ENCODE results near the gene GNG2. TPM values are rescaled to one million over a fixed set of nuclear protein-coding genes. Genes with fewer than 3 reads are reported as not detected.

Gene GNG2
- total and polyA plus RNA-seq, 10 of the 15 experiments (the other 5 are each of a cell fraction or from before 2014, with no cell fraction given): 31.6 to 114 (median 66.4) TPM

- peak; percentile 69 for DNase-seq (ENCODE audit: low read depth, low spot score)
- in situ Hi-C loops (cut with MboI): no loop called here
- no peaks in the 10 kb centered on the region; the same call in 1 of the 3 replicates for H3K9me3 ChIP-seq (replicated peaks; ENCODE audit: control insufficient read depth, insufficient read depth, low read length)
- intact Hi-C loops (cut with micrococcal nuclease; ENCODE audit: unreplicated experiment): loop anchor here (10.0 kb wide), 2 partner anchors 335 to 485 kb away; partner anchors contain the start of gene FRMD6
- CTCF ChIA-PET: interaction anchor here (3.7 kb wide), 1 partner anchor 10 kb away, joined by 17 read pairs; no protein-coding TSS in a partner anchor
- peak within 1 kb of the TSS; percentile 88 for H3K27ac ChIP-seq (ENCODE audit: control insufficient read depth, insufficient read depth)
- peak within 1 kb of the TSS; percentile 96 for H3K4me2 ChIP-seq (ENCODE audit: control insufficient read depth, insufficient read depth)
- WGBS (ENCODE audit: insufficient coverage, insufficient replicate concordance, low lambda C conversion rate, missing lambda C conversion rate): 1% methylated on average over 66 of the region's 72 CpGs
- peak; percentile 92 for FAIRE-seq
- SMC1A ChIA-PET (ENCODE audit: uncharacterized antibody, unreplicated experiment): no interaction called here
- RAD21 ChIA-PET (ENCODE audit: unreplicated experiment): no interaction called here
- POLR2A ChIA-PET: interaction anchor here (0.5 kb wide), 1 partner anchor 37 kb away, joined by 3 read pairs; no protein-coding TSS in a partner anchor
- peak within 1 kb of the TSS; percentile 94 for H2AFZ ChIP-seq (ENCODE audit: control insufficient read depth, low read depth, low read length)
- H3K79me2 ChIP-seq (ENCODE audit: control insufficient read depth, insufficient read depth, low read length): peaks cover 42% of the 10 kb centered on the region
- H3K27me3 ChIP-seq (replicated peaks in 1 of 2; ENCODE audit: control insufficient read depth in 2 of 2, insufficient read depth in 2 of 2, low read length in 1 of 2): no peaks in the 10 kb centered on the region
- H3K36me3 ChIP-seq (ENCODE audit: control insufficient read depth in 2 of 2, insufficient read depth in 2 of 2, low read length in 1 of 2): peaks cover 0 to 16% of the 10 kb centered on the region in 2 experiments; a peak in 2 of 4 replicates
- ATAC-seq: peak; percentile 95
- BruUV-seq (replicated peaks): TSS peak; percentile 59
- H3K9ac ChIP-seq (ENCODE audit: control insufficient read depth, insufficient read depth, low read length): peak within 1 kb of the TSS; percentile 92
- peaks cover 6% of the 10 kb centered on the region for H3K4me1 ChIP-seq (ENCODE audit: control insufficient read depth, insufficient read depth, low read length)
- H3K4me3 ChIP-seq: peak within 1 kb of the TSS; percentile 89
- no peaks in the 10 kb centered on the region for H4K20me1 ChIP-seq (ENCODE audit: control insufficient read depth, insufficient read depth)
- TF ChIP-seq FOS (IDR thresholded peaks at IDR 0.05; ENCODE audit: borderline replicate concordance, extremely low read depth, insufficient read length) (peak; percentile 61), ZBED1 (IDR thresholded peaks at IDR 0.05; ENCODE audit: borderline replicate concordance) (no peak), HSF1 (IDR thresholded peaks at IDR 0.05; ENCODE audit: low read depth, low read length) (peak; percentile 64; the same call in 1 of the 2 replicates), MXI1 (IDR thresholded peaks at IDR 0.05; ENCODE audit: low read depth, low read length) (peak; percentile 72), EED (IDR thresholded peaks at IDR 0.05; ENCODE audit: low read depth) (no peak), EGR1 (IDR thresholded peaks at IDR 0.05; ENCODE audit: borderline replicate concordance in 1 of 2, low read depth in 2 of 2, low read length in 2 of 2) (peak; percentile 53 to 92; a peak in 2 of 3 replicates), ETV6 (conservative IDR thresholded peaks at IDR 0.05 in 1 of 2, IDR thresholded peaks at IDR 0.05 in 1 of 2; ENCODE audit: borderline replicate concordance in 1 of 2, low read depth in 1 of 2) (no peak), GATAD2B (conservative IDR thresholded peaks at IDR 0.05; ENCODE audit: low read depth) (peak; percentile 51; the same call in 1 of the 2 replicates), NBN (IDR thresholded peaks at IDR 0.05) (0 out of 2 replicates have a peak, but pooled peaks have one; percentile 59), PBX3 (IDR thresholded peaks at IDR 0.05; ENCODE audit: insufficient replicate concordance, low read depth, low read length) (peak; percentile 94), TBL1XR1 (IDR thresholded peaks at IDR 0.05; ENCODE audit: low read depth, low read length) (no peak), ZBTB33 (IDR thresholded peaks at IDR 0.05) (no peak), SMAD1 (IDR thresholded peaks at IDR 0.05; ENCODE audit: low read depth, partially characterized antibody) (no peak), RUNX3 (IDR thresholded peaks at IDR 0.05; ENCODE audit: low read length) (peak; percentile 90), GABPA (IDR thresholded peaks at IDR 0.05; ENCODE audit: low read depth) (0 out of 2 replicates have a peak, but pooled peaks have one; percentile 36), NFYB (IDR thresholded peaks at IDR 0.05; ENCODE audit: insufficient read depth, low read depth, low read length) (peak; percentile 92), SP1 (IDR thresholded peaks at IDR 0.05; ENCODE audit: low read depth, low read length) (peak; percentile 98), HDGF (IDR thresholded peaks at IDR 0.05) (no peak), POLR2AphosphoS5 (IDR thresholded peaks at IDR 0.05; ENCODE audit: low read length) (peak; percentile 88)
Measured at GRCh38 chr14:51989293-51990234, 129.2 kb downstream of the GNG2 start, which contains the start of gene RTRAF. Gene RTRAF (plus strand): TSS chr14:51989546. CDS start chr14:51989640, 94 bp downstream.
